Hepatocyte (in vitro differentiated cells): ENCODE results near the gene MID1. TPM values are rescaled to one million over a fixed set of nuclear protein-coding genes. Genes with fewer than 3 reads are reported as not detected.

Source experiments
- DNase-seq: peaks from one replicate; pipeline ENCODE4 v3.0.0-alpha.2; 2016; ENCODE audit warnings: low spot score
- H2AFZ ChIP-seq: fragments of 200-600 bp; sonication (generic); 2 replicates; pipeline ENCODE4 v1.6.0; 2016; ENCODE audit warnings: antibody characterized with exemption, mild to moderate bottlenecking
- H3K27ac ChIP-seq: fragments of 200-600 bp; sonication (generic); 2 replicates; pipeline ENCODE4 v1.5.1; 2016; ENCODE audit warnings: mild to moderate bottlenecking
- H3K27me3 ChIP-seq: fragments of 200-600 bp; sonication (generic); 2 replicates; pipeline ENCODE4 v1.6.1; 2016
- H3K36me3 ChIP-seq: fragments of 200-600 bp; sonication (generic); replicated peaks from 2 replicates; pipeline ENCODE4 v1.5.1; 2016; ENCODE audit warnings: low read depth; ENCODE audit not compliant: insufficient read depth
- H3K4me1 ChIP-seq: fragments of 200-600 bp; sonication (generic); 2 replicates; pipeline ENCODE4 v1.5.1; 2016; ENCODE audit warnings: mild to moderate bottlenecking, moderate library complexity; ENCODE audit not compliant: insufficient read depth
- H3K4me2 ChIP-seq: fragments of 200-600 bp; sonication (generic); 2 replicates; pipeline ENCODE4 v1.6.0; 2016
- H3K4me3 ChIP-seq: fragments of 200-600 bp; sonication (generic); 2 replicates; pipeline ENCODE4 v1.5.1; 2016; ENCODE audit warnings: mild to moderate bottlenecking
- H3K79me2 ChIP-seq: fragments of 200-600 bp; sonication (generic); 2 replicates; pipeline ENCODE4 v1.6.0; 2017; ENCODE audit warnings: mild to moderate bottlenecking
- H3K9me2 ChIP-seq: fragments of 200-600 bp; sonication (generic); replicated peaks from 2 replicates; pipeline ENCODE4 v1.6.0; 2017; ENCODE audit warnings: mild to moderate bottlenecking; ENCODE audit not compliant: insufficient read depth
- H3K9me3 ChIP-seq: fragments of 200-600 bp; sonication (generic); 2 replicates; pipeline ENCODE4 v1.5.1; 2016; ENCODE audit warnings: low read depth, mild to moderate bottlenecking
- H4K20me1 ChIP-seq: fragments of 200-600 bp; sonication (generic); 2 replicates; pipeline ENCODE4 v1.6.0; 2016; ENCODE audit warnings: mild to moderate bottlenecking; ENCODE audit not compliant: insufficient read depth, poor library complexity, severe bottlenecking
- EZH2 ChIP-seq: fragments of 200-600 bp; sonication (generic); IDR thresholded peaks from 2 replicates; pipeline ENCODE4 v1.6.1; 2016; ENCODE audit warnings: antibody characterized with exemption, mild to moderate bottlenecking, borderline replicate concordance
- EZH2phosphoT487 ChIP-seq: fragments of 200-600 bp; sonication (generic); IDR thresholded peaks from one replicate; pipeline ENCODE4 v1.6.1; 2018; ENCODE audit warnings: antibody characterized with exemption, mild to moderate bottlenecking, low read depth, moderate library complexity; ENCODE audit not compliant: unreplicated experiment, severe bottlenecking
- WGBS: methylation state at CpG from one replicate; pipeline ENCODE4 v1.1.6; 2016; ENCODE audit warnings: low lambda C conversion rate; ENCODE audit errors: missing lambda C conversion rate; 5-methylcytosine and 5-hydroxymethylcytosine counted together
- polyA plus RNA-seq: library from polyadenylated mRNA; unstranded; fragments of >200 nt; fragmentation: Nextera tagmentation; extraction: Ambion mirVana; gene quantifications from 2 replicates; pipeline ENCODE4 v1.2.1, GENCODE V29; 2016
- total RNA-seq: library from RNA; depleted of rRNA; stranded (reverse); fragments of >200 nt; gene quantifications from 2 replicates; pipeline ENCODE4 v1.2.3, GENCODE V29; 2014
- TF ChIP-seq, protein P1 (sequence below): fragments of 200-600 bp; sonication (generic); IDR thresholded peaks from 2 replicates; pipeline ENCODE4 v1.5.1; 2016; ENCODE audit warnings: antibody characterized with exemption, mild to moderate bottlenecking; ENCODE audit not compliant: poor library complexity

MID1 gene
- total and polyA plus RNA-seq, 2 experiments from 2014 or later = 21.1 to 21.3 TPM

DNA sequence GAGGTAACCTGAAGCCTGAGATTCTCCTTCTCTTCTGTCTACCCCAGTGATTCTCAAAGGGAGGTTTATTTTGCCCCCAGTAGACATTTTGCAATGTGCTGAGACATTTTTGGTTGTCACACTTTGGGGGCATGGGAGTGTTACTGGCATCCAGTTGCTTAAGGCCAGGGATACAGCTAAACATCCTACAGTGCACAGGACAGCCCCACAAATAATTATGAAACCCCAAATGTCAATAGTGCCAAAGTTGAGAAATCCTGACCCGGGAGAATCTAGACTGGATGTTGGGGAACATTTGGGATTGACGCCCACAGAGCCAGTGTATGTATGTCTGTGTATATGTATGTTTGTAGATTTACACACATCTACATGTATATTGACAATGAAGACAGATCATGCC, 13.2 kb downstream of the MID1 start:
- H3K79me2 ChIP-seq = peaks cover 46% of the 10 kb centered on the region
- DNase-seq = no peak
- 90% methylated on average over 2 of the region's 2 CpGs for WGBS
- H3K9me3 ChIP-seq = no peaks in the 10 kb centered on the region
- TF ChIP-seq EZH2 (no peak), EZH2phosphoT487 (no peak)
- TF ChIP-seq, protein P1, sequence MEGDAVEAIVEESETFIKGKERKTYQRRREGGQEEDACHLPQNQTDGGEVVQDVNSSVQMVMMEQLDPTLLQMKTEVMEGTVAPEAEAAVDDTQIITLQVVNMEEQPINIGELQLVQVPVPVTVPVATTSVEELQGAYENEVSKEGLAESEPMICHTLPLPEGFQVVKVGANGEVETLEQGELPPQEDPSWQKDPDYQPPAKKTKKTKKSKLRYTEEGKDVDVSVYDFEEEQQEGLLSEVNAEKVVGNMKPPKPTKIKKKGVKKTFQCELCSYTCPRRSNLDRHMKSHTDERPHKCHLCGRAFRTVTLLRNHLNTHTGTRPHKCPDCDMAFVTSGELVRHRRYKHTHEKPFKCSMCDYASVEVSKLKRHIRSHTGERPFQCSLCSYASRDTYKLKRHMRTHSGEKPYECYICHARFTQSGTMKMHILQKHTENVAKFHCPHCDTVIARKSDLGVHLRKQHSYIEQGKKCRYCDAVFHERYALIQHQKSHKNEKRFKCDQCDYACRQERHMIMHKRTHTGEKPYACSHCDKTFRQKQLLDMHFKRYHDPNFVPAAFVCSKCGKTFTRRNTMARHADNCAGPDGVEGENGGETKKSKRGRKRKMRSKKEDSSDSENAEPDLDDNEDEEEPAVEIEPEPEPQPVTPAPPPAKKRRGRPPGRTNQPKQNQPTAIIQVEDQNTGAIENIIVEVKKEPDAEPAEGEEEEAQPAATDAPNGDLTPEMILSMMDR = no peak
- H3K4me3 ChIP-seq = no peak overlapping the region
- H3K27me3 ChIP-seq = no peaks in the 10 kb centered on the region
- no peaks in the 10 kb centered on the region for H3K36me3 ChIP-seq
- H4K20me1 ChIP-seq = no peaks in the 10 kb centered on the region
- no peaks in the 10 kb centered on the region for H3K9me2 ChIP-seq
- H2AFZ ChIP-seq = no peak overlapping the region
- peak overlapping the region; percentile 21 for H3K27ac ChIP-seq
- H3K4me1 ChIP-seq = peaks cover 15% of the 10 kb centered on the region
- H3K4me2 ChIP-seq = no peak overlapping the region

DNA sequence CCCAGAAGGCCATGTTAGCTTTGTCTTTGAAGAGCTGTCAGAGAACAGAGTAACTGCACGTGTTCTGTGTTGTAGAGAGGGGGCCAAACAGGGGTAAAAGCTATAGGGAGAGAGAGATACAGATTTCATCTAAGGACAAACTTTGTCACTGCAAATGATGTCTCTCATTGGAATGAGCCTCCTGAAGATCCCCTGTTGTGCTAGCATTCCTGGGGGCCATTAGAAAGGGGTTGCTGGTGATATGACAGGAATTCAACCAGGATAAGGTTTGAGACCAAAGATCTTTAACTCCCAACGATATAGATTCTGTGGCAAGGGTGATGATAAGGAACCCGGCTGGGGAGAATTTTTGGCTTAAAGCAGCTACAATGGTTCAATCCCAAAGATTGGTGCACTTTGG, 16.8 kb downstream of the MID1 start:
- H3K9me2 ChIP-seq = no peaks in the 10 kb centered on the region
- no peak for DNase-seq
- TF ChIP-seq EZH2phosphoT487 (no peak), EZH2 (no peak)
- TF ChIP-seq, protein P1 = no peak
- no peaks in the 10 kb centered on the region for H3K36me3 ChIP-seq
- H3K27ac ChIP-seq = no peak overlapping the region
- H2AFZ ChIP-seq = no peak overlapping the region
- H3K9me3 ChIP-seq = no peaks in the 10 kb centered on the region
- peak overlapping the region; percentile 7 for H3K4me2 ChIP-seq
- 30% methylated on average over 3 of the region's 3 CpGs for WGBS
- no peak overlapping the region for H3K4me3 ChIP-seq
- peaks cover 11% of the 10 kb centered on the region for H3K4me1 ChIP-seq
- peaks cover 49% of the 10 kb centered on the region for H3K79me2 ChIP-seq
- no peaks in the 10 kb centered on the region for H3K27me3 ChIP-seq
- H4K20me1 ChIP-seq = no peaks in the 10 kb centered on the region

DNA sequence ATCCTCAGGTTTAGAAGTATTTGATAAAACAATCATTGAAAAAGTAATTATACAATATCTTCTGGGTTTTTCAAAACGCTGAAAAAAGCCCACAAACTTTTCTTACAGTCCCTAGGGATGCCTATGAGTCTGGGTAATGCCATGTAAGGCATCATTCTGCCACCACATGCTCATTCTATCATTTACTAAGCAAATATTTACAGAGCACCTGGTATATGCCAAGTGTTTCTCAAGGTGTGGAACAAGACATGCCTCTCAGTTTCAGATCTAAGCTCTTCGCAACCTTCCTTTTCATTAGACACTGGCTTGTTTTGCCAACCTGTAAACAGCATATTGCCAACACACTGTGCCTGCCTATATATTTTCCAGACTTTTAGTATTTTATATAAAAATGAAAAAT, 17.7 kb downstream of the MID1 start:
- H3K27me3 ChIP-seq = no peaks in the 10 kb centered on the region
- DNase-seq = no peak
- no peak overlapping the region for H3K27ac ChIP-seq
- no peak overlapping the region for H2AFZ ChIP-seq
- H3K4me3 ChIP-seq = no peak overlapping the region
- WGBS = 68% methylated on average over 2 of the region's 2 CpGs
- TF ChIP-seq EZH2phosphoT487 (no peak), EZH2 (no peak)
- TF ChIP-seq, protein P1 = no peak
- no peaks in the 10 kb centered on the region for H3K9me3 ChIP-seq
- H3K36me3 ChIP-seq = no peaks in the 10 kb centered on the region
- peaks cover 48% of the 10 kb centered on the region for H3K79me2 ChIP-seq
- H3K4me2 ChIP-seq = no peak overlapping the region
- peaks cover 11% of the 10 kb centered on the region for H3K4me1 ChIP-seq
- H3K9me2 ChIP-seq = no peaks in the 10 kb centered on the region
- H4K20me1 ChIP-seq = no peaks in the 10 kb centered on the region

DNA sequence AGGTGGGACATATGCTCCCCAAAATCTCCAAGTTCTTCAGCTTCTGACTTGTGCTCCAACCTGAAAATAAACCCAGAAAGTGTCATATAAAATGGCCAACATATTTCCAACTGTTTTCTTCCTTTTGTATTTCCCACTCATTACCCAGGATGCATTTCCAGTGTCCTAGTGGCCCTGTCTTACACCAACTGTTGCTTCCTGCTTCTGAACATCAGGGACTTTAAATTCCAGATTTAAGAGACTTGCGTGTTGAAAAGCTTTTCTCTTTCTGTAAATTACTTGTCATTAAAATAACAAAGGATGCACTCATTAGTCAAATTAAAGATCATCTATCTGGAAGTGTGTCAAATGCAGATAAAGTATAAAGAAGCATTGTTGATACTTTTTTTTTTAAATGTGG, 19.9 kb downstream of the MID1 start:
- Histone ChIP-seq H3K27ac (no peak overlapping the region), H3K4me1 (peaks cover 11% of the 10 kb centered on the region), H3K79me2 (peaks cover 44% of the 10 kb centered on the region), H3K4me2 (no peak overlapping the region), H2AFZ (no peak overlapping the region), H3K9me3 (no peaks in the 10 kb centered on the region), H3K36me3 (no peaks in the 10 kb centered on the region), H3K4me3 (no peak overlapping the region), H3K27me3 (no peaks in the 10 kb centered on the region), H3K9me2 (no peaks in the 10 kb centered on the region), H4K20me1 (no peaks in the 10 kb centered on the region)
- DNase-seq = no peak
- TF ChIP-seq EZH2phosphoT487 = no peak
- TF ChIP-seq, protein P1 = no peak
- no peak for TF ChIP-seq EZH2
- 92% methylated on average over 1 of the region's 1 CpG for WGBS
